GM21381 (cell line): ENCODE data around the gene UNC50.
"Not testable (repeated sequence)": the region's sequence is repeated elsewhere in the genome, so short reads cannot be mapped to it uniquely, and the experiment has no call there.

Source experiments
- ATAC-seq: cut with Tn5 transposase; IDR thresholded peaks from one replicate; pipeline ENCODE4 v1.9.1; 2021; ENCODE audit warnings: mild to moderate bottlenecking, moderate library complexity; ENCODE audit not compliant: unreplicated experiment

The UNC50 gene

DNA sequence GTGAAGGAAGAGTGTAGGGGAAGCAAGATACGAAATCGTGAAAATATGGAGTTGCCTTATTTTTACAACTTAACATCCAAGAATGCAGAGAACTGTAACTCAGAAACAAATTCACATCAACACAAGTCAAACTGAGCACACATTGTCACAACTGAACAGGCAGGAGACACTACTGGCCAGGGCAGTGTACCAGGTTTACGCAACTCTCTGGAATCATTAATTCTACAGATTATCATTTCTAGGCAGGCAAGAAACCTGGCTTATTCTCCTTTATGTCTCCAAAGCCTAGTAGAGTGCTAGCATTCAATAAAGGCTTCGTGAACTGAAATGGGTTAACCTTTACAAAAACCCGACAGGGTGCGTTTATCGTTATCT, 661 bp upstream of the UNC50 start:
- no peak for ATAC-seq

DNA sequence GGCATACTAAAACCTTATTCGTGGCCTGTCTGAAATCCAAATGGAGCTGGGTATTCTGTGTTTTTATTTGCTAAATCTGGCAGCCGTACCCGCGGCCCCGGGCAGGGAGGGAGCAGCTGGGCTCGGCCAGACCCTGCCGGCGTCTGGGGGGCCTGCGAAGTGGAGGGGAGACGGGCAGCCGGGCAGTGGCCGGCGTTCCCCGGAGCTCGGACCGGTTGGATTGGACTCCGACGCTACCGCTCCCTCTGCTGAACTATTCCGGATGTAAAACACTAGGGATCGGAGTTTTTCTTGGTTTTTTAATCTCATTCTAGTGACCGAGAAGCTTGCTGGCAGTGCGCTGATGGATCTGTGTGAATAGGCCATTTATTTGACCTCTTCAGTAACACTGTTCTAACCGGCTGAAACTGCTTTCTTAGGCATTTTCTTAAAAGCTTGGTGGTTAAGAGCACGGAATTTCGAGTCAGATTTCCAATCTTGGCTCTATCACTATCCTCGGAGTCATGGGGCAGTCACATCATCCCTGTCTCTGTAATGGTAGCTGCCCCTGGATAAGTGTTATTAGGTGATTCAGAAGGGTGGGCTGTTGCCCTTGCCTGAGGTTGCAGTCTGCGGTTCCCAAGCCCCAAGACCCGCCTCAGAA, 694 bp downstream of the UNC50 start:
- ATAC-seq: peak; percentile 11

DNA sequence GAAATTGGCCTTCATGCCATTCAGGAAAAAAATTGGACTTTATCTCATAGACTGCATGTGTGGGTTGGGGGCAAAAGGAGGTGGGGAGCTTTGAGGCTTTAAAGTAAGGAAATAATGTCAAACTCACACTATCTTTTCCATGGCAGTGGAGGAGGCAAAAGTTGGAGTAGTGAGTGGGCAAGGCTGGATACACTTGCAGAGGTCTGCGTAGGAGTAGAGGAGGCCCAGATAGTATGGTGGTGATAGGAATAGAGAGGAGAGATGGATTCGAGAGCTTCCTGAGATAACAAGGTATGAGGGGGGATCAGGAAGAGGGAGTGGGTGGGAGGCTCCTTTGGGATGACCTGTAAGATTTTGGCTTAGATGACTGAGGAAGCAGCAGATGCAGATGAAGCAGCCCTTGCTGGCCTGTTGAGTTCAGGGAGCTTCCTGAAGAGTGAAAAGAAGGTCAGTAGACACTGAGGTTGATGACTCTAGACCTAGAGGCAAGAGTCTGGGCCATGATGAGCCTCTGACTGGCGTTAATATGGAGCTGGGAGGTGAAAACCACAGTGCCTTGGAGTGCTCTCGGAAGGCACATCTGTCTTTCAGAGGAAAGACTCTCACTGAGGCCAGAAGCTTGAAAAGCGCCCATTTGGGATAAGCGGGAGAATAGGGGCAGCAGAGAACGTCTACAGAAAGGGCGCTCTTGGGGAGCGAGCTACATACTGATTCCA, 5.8 kb downstream of the UNC50 start:
- ATAC-seq: no peak

DNA sequence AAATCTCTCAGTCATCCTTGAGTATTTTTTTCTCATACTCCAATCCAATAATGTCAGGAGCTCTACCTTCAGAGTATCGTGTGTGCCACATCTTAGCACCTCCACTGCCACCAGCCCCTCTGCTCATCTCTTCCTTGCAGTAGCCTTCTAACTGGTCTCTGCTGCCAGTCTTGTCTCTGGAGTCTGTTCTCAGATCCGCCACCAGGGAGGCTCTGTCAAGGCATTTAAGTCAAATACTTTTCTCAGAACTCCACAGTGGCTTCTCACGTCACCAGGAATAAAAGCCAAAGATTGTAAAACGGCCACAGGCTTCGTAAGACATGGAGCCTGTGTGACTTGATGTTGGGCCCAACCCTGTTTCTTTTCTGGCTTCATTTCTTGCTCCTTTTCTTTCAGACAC, 7.1 kb downstream of the UNC50 start:
- ATAC-seq: no peak

DNA sequence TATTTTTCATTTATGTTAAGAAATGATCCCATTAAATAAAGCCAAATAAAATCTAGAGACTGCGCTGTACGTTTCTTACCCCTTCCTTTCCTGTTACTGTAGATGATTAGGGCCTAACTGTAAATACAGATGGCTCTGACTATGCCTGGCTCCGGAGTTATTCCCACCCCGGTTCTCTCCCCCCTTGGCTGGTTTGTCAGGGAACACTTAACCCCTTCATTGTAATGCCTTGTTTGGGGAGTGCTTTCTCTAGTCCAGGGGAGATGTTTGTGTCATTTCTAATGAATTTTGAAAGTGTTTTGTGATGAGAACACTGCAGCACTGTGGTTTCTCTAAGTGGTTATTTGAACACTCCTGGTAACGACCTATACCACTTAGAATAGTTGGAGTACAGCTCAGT, 8.8 kb downstream of the UNC50 start:
- no peak for ATAC-seq

DNA sequence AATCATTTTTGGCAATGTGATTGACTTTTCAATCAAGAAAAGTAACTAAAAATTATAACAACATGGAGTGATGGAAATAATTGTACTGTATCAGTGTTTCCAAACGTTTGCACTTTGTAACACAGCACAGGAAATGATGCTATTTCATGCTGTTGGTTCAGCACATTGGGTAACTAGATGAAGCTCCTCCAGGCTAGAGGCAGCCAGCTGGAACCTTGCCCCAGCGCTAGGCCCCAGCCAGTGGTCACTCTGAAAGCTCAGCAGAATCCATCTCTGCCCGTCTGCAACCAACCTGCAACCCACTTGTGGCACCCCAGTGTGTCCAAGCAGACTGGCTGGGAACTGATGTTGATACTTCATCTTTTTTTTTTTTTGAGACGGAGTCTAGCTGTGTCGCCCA, 15.3 kb downstream of the UNC50 start:
- ATAC-seq: no peak

DNA sequence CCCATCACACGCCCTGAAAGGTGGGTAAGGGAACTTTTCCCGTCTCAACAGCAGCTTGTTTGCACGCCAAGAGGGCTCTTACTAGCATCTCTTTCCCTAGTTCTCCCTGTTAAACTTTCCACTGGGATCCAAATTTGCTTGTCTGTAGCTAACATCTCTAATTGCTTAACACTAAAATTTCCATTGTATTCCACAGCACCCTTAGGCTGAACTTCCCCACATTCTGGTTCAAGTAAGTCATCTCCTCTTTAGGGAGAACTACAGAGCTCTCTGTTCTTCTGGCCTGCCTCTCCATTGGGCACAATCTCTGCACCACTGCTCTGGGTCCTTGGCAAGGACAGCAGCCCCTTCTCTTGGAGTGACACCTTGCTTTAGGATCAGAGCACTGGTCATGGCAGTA, 24.0 kb downstream of the UNC50 start:
- no peak for ATAC-seq

DNA sequence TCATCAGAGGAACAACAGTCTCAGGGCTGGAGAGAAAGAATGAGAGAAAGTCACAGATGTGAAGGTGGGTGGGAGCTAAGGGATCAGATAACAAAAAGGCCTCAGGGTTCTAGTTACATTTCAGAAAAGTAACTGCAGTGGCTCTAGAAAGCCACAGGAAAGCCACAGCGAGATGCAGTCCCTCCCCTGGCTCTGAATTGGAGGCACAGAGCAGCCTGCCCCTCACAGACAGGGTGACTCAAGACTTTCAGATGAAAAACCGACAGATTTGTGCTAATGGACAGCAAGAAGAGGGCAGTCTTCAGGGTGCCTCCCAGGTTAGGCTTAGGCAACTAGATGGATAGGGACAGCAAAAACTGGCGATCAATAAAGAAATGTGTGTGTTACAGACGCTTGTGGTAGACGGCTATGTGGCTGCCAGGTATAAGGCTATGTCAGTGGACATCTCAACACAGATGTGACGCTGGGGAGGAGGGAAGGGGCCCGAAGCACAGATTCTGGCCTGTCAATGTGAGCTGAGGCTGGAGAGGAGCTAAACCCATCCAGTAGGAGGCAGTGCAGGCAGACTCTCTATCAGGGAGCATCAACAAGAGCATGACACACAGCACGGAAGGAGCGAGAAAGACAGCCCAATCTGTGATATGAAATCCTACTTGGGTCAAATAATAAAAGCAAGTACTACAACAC, 26.2 kb downstream of the UNC50 start:
- ATAC-seq: no peak

DNA sequence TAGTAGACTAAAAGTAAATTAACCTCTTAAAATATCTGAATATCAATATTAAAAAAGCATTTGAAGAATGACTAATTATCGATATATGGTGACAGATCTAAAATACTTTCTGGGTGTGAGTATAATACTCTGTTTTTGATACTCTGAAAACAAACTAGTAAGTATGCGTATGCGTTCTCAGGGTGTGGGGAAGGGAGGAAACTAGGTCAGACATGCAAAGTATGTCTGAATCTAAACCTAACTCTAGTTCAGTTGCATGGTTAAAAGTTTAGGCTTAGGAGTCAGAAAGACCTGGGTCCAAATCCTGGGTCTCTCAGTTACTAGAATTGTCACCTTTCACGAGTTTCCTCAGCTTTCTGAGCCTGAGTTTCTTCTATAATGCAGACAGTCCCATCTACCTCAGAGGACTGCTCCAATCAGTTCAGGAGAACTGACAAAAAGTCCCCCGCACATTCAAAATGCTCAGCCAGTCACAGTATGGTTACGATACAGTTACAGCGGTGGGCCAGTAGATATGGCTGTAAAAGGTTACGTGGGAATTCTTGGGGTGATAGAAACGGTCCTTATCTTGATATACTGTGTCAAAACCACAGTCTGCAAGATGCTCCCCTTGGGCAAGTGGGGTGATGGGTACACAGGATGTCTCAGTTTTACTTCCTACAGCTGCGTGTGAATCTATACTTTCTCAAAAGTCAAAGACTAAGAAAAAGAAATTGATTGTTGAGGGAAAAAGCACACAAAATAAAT, 29.2 kb downstream of the UNC50 start:
- ATAC-seq: peak; percentile 88

DNA sequence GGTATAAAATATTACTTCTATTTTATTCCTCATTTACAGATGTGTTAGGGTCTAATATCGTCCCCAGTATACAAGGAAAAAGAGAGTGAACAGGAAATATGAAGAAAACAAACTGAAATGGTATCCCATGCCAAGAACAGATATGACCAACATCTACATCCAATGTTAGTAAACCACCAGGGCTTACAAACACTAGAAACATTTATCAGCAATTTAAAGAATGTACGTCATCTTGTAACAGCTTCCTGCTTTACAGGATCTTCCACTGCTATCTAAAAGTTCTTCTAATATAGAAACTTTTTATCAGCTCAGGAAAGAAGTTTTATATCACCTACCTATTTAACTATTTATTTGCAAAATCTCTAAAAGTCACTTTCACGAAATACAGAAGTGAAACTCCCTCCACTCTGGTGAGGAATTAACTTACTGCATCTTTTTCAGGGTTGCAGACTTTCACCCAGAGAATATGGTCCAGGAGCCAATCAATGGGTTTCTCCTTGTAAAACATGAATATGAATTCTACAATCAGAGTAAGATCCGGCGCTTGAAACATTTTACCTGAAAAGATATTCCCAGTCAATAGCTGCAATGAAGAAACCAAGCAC, 35.2 kb downstream of the UNC50 start:
- ATAC-seq: no peak

DNA sequence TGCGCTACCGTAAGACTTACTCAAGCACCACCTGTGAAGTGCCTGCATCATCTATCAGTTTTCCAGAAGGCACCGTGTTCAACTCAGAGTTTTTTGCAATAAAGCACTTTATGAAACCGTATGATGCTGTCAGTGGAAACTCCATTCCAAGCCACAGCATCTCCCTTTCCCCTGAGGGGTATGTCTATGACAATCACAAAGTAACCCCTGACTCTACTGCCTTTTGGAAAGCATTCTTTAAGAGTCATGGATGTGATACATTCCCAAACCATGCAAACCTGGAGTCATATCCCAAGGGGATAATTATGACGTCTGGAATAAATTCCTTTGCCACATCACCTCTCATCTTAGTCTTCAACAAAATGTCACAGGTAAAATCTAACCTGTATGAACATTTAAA, 39.2 kb downstream of the UNC50 start:
- ATAC-seq: no peak

DNA sequence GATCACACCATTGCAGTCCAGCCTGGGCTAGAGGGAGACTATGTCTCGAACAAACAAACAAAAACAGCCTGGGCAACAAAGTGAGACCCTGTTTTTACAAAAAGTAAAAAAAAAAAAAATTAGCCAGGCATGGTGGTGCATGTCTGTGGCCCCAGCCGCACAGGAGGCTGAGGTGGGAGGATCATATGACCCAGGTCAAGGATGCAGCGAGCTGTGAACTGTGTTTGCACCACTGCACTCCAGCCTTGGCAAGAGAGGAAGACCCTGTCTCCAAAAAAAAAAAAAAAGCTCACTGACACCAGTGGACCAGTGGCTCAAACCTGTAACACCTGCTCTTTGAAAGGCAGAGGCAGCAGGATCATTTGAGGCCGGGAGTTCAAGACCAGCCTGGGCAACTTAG, 40.1 kb downstream of the UNC50 start:
- no peak for ATAC-seq

DNA sequence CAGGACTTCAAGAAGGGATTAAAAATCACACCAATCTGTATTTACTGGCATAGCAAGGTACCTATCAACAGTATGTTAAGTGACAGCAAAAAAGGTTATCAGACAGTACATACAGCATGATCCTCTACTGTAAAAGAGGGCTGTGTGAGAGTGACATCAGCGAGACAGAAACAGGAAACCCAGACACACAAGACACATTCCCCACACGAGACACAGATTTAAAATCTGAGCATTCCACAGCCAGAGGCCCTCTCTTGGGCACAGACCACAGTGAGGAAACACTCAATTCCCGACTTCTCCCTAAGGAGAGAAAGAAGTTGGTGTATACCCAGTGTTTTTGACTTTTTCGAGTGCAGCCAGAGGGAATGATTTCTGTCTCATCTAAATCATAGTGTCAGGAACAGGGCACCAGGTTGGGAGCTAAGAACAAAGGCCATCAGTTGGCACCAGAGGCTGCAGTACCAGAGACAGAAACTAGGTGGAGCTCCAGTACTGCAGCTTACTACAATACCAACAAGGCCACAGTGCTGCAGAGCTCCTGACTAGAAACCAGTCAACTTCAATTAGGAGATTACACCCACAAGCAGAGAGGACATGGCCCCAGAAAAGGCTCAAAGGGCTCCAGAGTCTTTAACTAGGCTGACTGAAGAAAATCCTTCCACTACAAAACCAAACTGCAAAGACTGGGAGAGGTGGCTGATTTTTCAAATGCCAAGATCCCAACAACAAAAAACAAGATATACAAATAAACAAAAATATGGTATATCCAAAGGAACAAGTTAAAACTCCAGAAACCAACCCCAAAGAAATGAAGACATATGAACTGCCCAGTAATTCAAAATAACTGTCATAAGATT, 41.0 kb downstream of the UNC50 start:
- ATAC-seq: peak; percentile 80

DNA sequence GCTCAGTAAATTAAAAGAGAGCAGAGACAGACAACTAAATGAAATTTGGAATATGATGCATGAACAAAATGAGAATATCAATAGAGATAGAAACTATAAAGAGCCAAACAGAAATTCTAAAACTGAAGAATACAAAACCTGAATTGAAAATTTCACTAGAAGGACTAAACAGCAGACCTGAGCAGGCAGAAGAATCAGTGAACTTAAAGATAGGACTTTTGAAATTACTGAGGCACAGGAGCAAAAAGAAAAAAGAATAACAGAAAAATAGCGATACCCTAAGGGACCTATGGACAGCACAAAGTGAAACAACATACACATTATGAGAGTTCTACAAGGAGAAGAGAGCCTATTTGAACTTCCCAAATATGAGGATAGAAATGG, 41.6 kb downstream of the UNC50 start:
- ATAC-seq: no peak

DNA sequence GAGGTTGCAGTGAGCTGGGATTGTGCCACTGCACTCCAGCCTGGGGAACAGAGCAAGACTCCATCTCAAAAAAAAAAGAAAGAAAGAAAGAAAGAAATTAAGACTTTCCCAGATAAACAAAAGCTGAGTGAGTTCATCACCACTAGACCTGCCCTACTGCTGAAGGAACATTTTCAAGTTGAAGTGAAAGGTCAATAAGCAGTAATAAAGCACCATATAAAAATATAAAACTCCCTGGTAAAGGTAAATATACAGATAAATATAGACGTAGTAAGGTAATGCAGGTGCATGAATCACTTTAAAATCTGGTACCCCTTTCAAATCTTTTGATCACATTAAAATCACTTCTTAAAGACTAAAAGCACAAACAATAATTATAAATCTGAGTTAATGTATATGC, 42.6 kb downstream of the UNC50 start:
- ATAC-seq: no peak

DNA sequence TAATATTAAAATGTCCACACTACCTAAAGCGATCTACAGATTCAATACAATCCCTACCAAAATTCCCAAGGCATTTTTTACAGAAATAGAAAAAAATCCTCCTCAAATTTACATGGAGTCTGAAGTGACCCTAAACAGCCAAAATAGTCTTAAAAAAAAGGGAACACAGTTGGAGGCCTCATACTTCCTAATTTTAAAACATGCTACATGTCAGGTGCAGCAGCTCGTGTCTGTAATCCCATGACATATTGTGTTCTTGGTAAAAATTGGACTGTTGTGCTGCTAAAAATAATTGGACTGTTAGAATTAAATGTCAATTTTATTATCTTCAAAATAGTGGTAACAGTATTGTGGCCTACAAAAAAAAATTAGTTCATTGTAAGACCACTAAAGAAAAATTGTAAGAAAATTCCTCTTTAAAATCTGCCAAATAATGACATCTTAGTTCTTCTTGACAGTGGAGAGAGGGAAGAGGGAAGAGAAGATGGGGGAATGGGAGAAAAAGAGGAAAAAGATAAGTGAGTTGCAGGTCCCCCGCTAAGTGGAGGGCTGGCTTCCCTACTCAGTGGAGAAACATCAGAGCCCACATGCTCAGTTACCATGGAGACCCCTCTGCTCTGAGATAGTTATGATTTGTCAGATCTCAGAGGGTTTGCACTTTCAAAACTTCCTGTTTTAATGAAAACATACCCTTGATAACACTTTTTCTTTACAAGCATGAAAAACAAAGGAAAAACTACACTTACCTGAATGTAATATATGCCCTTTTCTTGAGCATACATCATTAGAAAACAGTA, 46.5 kb downstream of the UNC50 start:
- ATAC-seq: no peak

DNA sequence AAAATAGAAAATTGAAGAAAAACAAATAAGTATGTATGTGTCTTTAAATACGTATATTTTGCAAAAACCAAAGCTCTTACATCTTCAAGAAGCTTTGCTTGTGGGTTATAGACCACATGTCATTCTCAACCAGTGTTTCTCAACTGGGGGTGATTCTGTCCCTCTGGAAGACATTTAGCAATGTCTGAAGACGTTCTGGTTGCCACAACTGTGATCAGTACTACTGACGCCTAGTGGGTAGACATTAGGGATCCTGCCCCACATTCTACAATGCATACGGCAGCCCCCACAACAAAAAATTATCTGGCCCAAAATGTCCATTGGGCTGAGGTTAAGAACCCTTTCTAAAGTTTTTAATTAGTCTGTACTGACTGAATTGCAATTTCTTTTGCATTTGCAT, 48.4 kb downstream of the UNC50 start:
- no peak for ATAC-seq

DNA sequence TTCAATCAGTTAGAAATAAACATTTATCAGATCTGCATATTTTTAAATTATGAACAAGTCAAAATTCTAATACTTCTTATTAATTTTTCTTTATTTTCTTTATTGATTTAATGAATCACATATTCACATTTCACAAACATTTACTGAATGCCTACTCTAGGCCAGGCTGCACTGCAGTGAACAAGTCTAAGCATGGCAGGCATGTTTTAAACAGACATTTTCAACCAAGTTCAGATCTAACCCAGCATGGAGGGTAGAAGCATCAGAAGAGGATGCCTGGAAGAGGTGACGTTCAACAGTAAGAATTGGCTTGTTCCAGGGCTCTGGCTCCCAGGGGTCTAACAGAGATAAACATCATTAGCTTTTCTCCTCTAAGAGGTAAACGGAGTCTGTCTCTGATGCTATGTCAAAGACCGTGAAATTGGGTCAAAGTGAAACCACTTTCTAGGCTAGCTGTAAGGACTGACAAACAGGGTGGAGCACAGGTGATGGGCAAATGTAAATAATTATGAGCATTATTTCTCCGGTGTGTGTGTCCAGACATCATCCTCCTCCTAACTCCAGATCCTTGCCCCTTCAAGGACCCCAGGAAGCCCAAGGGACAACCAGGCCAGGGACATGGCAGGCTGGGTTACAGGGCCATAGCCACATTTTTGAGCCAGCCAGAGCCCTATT, 50.6 kb downstream of the UNC50 start:
- no peak for ATAC-seq

DNA sequence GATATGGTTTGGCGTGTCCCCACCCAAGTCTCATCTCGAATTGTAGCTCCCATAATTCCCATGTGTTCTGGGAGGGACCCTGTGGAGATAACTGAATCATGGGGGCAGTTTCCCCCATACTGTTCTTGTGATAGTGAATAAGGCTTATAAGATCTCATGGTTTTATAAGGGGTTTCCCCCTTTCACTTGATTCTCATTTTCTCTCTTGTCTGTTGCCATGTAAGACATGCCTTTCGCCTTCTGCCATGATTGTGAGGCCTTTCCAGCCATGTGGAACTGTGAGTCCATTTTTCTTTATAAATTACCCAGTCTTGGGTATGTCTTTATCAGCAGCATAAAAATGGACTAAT, 51.1 kb downstream of the UNC50 start:
- ATAC-seq: not testable (repeated sequence)
